Neural progenitor cell (in vitro differentiated cells): ENCODE results near the gene CDCA7L. TPM values are rescaled to one million over a fixed set of nuclear protein-coding genes. Genes with fewer than 3 reads are reported as not detected.

Source experiments
- DNase-seq: peaks from one replicate; pipeline ENCODE4 v3.0.0-alpha.2; 2016; ENCODE audit warnings: low spot score
- H2AFZ ChIP-seq: fragments of 200-600 bp; sonication (generic); replicated peaks from 2 replicates; pipeline ENCODE4 v1.6.1; 2016; ENCODE audit warnings: antibody characterized with exemption
- H3F3A ChIP-seq: fragments of 200-600 bp; sonication (generic); 2 replicates; pipeline ENCODE4 v1.6.1; 2016; ENCODE audit warnings: antibody characterized with exemption, low read depth
- H3K27ac ChIP-seq: fragments of 200-600 bp; sonication (generic); 2 replicates; pipeline ENCODE4 v1.5.1; 2016; ENCODE audit warnings: mild to moderate bottlenecking
- H3K27me3 ChIP-seq: fragments of 200-600 bp; sonication (generic); 2 replicates; pipeline ENCODE4 v1.6.1; 2016; ENCODE audit warnings: mild to moderate bottlenecking, moderate library complexity
- H3K36me3 ChIP-seq: fragments of 200-600 bp; sonication (generic); 2 replicates; pipeline ENCODE4 v1.5.1; 2016
- H3K4me1 ChIP-seq: fragments of 200-600 bp; sonication (generic); 2 replicates; pipeline ENCODE4 v1.6.1; 2016; ENCODE audit warnings: mixed run types
- H3K4me2 ChIP-seq: fragments of 200-600 bp; sonication (generic); 2 replicates; pipeline ENCODE4 v1.6.1; 2016
- H3K4me3 ChIP-seq: fragments of 200-600 bp; sonication (generic); 2 replicates; pipeline ENCODE4 v1.5.1; 2016
- H3K79me2 ChIP-seq: fragments of 200-600 bp; sonication (generic); 2 replicates; pipeline ENCODE4 v1.6.1; 2016; ENCODE audit warnings: low read depth
- H3K9ac ChIP-seq: fragments of 200-600 bp; sonication (generic); 2 replicates; pipeline ENCODE4 v1.6.1; 2016
- H3K9me3 ChIP-seq: fragments of 200-600 bp; sonication (generic); 2 replicates; pipeline ENCODE4 v1.5.1; 2016; ENCODE audit warnings: low read depth
- H4K20me1 ChIP-seq: fragments of 200-600 bp; sonication (generic); 2 replicates; pipeline ENCODE4 v1.6.1; 2016; ENCODE audit warnings: low read depth
- H3K27ac Mint-ChIP-seq: 3 replicates; pipeline ENCODE4 v1.8.0; 2021; ENCODE audit warnings: mixed read lengths
- H3K27me3 Mint-ChIP-seq: 2 replicates; pipeline ENCODE4 v1.8.0; 2022; ENCODE audit warnings: low read depth, mild to moderate bottlenecking, inconsistent platforms, moderate library complexity, mixed read lengths; ENCODE audit not compliant: insufficient read depth
- H3K36me3 Mint-ChIP-seq: 3 replicates; pipeline ENCODE4 v1.8.0; 2021; ENCODE audit warnings: mixed read lengths
- H3K4me1 Mint-ChIP-seq: 3 replicates; pipeline ENCODE4 v1.8.0; 2021; ENCODE audit warnings: mixed read lengths
- H3K4me3 Mint-ChIP-seq: 3 replicates; pipeline ENCODE4 v1.8.0; 2021; ENCODE audit warnings: mild to moderate bottlenecking, moderate library complexity, mixed read lengths
- H3K9me3 Mint-ChIP-seq: 3 replicates; pipeline ENCODE4 v1.8.0; 2020; ENCODE audit warnings: mixed read lengths
- EZH2 ChIP-seq: fragments of 200-600 bp; sonication (generic); IDR thresholded peaks from 2 replicates; pipeline ENCODE4 v1.6.1; 2017; ENCODE audit warnings: antibody characterized with exemption, mild to moderate bottlenecking, moderate library complexity
- EZH2phosphoT487 ChIP-seq: fragments of 200-600 bp; sonication (generic); IDR thresholded peaks from 2 replicates; pipeline ENCODE4 v1.6.1; 2017; ENCODE audit warnings: antibody characterized with exemption
- total RNA-seq: library from RNA; depleted of rRNA; stranded (reverse); fragments of >200 nt; gene quantifications from 2 replicates; pipeline ENCODE4 v1.2.3, GENCODE V29; 2015; ENCODE audit warnings: low replicate concordance
- TF ChIP-seq, protein P1 (sequence below): fragments of 200-600 bp; sonication (generic); IDR thresholded peaks from 2 replicates; pipeline ENCODE4 v1.5.1; 2017; ENCODE audit warnings: antibody characterized with exemption, mild to moderate bottlenecking

The CDCA7L gene
- total RNA-seq, 1 donor from 2014 or later = 39.9 TPM

GRCh38 chr7:21902240-21902639 is 43.5 kb downstream of the CDCA7L start:
- Mint-ChIP-seq H3K36me3 (peaks cover 81% of the 10 kb centered on the region), H3K4me3 (no peak overlapping the region)
- no peak overlapping the region for H2AFZ ChIP-seq

GRCh38 chr7:21898265-21898930 is 47.3 kb downstream of the CDCA7L start:
- Mint-ChIP-seq H3K27me3 (no peaks in the 10 kb centered on the region), H3K9me3 (no peaks in the 10 kb centered on the region), H3K4me3 (no peak overlapping the region), H3K36me3 (peaks cover 69% of the 10 kb centered on the region), H3K27ac (no peak overlapping the region), H3K4me1 (no peaks in the 10 kb centered on the region)
- H3K79me2 ChIP-seq = no peaks in the 10 kb centered on the region
- no peaks in the 10 kb centered on the region for H4K20me1 ChIP-seq
- no peaks in the 10 kb centered on the region for H3K9me3 ChIP-seq
- no peak overlapping the region for H2AFZ ChIP-seq
- H3K4me1 ChIP-seq = no peaks in the 10 kb centered on the region
- H3K27ac ChIP-seq = no peak overlapping the region
- no peaks in the 10 kb centered on the region for H3K36me3 ChIP-seq
- no peak overlapping the region for H3K4me2 ChIP-seq
- no peaks in the 10 kb centered on the region for H3F3A ChIP-seq
- DNase-seq = no peak
- TF ChIP-seq EZH2 = no peak
- TF ChIP-seq, protein P1, sequence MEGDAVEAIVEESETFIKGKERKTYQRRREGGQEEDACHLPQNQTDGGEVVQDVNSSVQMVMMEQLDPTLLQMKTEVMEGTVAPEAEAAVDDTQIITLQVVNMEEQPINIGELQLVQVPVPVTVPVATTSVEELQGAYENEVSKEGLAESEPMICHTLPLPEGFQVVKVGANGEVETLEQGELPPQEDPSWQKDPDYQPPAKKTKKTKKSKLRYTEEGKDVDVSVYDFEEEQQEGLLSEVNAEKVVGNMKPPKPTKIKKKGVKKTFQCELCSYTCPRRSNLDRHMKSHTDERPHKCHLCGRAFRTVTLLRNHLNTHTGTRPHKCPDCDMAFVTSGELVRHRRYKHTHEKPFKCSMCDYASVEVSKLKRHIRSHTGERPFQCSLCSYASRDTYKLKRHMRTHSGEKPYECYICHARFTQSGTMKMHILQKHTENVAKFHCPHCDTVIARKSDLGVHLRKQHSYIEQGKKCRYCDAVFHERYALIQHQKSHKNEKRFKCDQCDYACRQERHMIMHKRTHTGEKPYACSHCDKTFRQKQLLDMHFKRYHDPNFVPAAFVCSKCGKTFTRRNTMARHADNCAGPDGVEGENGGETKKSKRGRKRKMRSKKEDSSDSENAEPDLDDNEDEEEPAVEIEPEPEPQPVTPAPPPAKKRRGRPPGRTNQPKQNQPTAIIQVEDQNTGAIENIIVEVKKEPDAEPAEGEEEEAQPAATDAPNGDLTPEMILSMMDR = no peak
- TF ChIP-seq EZH2phosphoT487 = no peak
- no peak overlapping the region for H3K9ac ChIP-seq
- no peaks in the 10 kb centered on the region for H3K27me3 ChIP-seq
- H3K4me3 ChIP-seq = no peak overlapping the region

More at GRCh38 chr7:21902240-21902639, 43.5 kb downstream of the CDCA7L start:
- Histone ChIP-seq H3K27me3 (no peaks in the 10 kb centered on the region), H3K4me1 (no peaks in the 10 kb centered on the region), H3K4me3 (no peak overlapping the region), H4K20me1 (no peaks in the 10 kb centered on the region), H3K9ac (no peak overlapping the region), H3F3A (no peaks in the 10 kb centered on the region), H3K27ac (no peak overlapping the region), H3K36me3 (no peaks in the 10 kb centered on the region), H3K4me2 (no peak overlapping the region), H3K79me2 (no peaks in the 10 kb centered on the region), H3K9me3 (no peaks in the 10 kb centered on the region)
- no peak overlapping the region for H3K27ac Mint-ChIP-seq
- no peaks in the 10 kb centered on the region for H3K9me3 Mint-ChIP-seq
- DNase-seq = no peak
- peaks cover 2% of the 10 kb centered on the region for H3K27me3 Mint-ChIP-seq
- H3K4me1 Mint-ChIP-seq = peaks cover 3% of the 10 kb centered on the region
- TF ChIP-seq EZH2 (no peak), EZH2phosphoT487 (no peak)
- TF ChIP-seq, protein P1 = no peak

GRCh38 chr7:21893401-21893800 is 52.3 kb downstream of the CDCA7L start:
- Histone ChIP-seq H3K4me2 (no peak overlapping the region), H3K4me3 (no peak overlapping the region), H3K27me3 (no peaks in the 10 kb centered on the region), H3F3A (no peaks in the 10 kb centered on the region), H4K20me1 (no peaks in the 10 kb centered on the region), H3K9ac (no peak overlapping the region), H3K79me2 (no peaks in the 10 kb centered on the region), H3K4me1 (no peaks in the 10 kb centered on the region), H3K9me3 (no peaks in the 10 kb centered on the region), H3K27ac (no peak overlapping the region), H2AFZ (no peak overlapping the region), H3K36me3 (no peaks in the 10 kb centered on the region)
- Mint-ChIP-seq H3K9me3 (no peaks in the 10 kb centered on the region), H3K36me3 (peaks cover 30% of the 10 kb centered on the region), H3K27me3 (no peaks in the 10 kb centered on the region), H3K4me3 (no peak overlapping the region), H3K27ac (no peak overlapping the region), H3K4me1 (peaks cover under 1% of the 10 kb centered on the region)
- DNase-seq = no peak
- TF ChIP-seq, protein P1 = no peak
- TF ChIP-seq EZH2 (no peak), EZH2phosphoT487 (no peak)
